D721Med (cell line): ENCODE measurements around the gene BTRC.
A peak's percentile ranks its signal among the peaks of the same experiment; 100 is the strongest.

Experiments used
- DNase-seq: peaks from one replicate; pipeline ENCODE4 v3.0.0; 2011; ENCODE audit warnings: low spot score; ENCODE audit not compliant: insufficient read length
- FAIRE-seq: peaks from 2 replicates; lab custom pipeline; 2011; peaks lifted over from hg19 to GRCh38; lab: Jason Lieb, UNC
- CTCF ChIP-seq: IDR thresholded peaks from 2 replicates; pipeline ENCODE4 v1.5.1; 2012; ENCODE audit warnings: mild to moderate bottlenecking, control low read depth; ENCODE audit not compliant: insufficient read depth; ENCODE audit errors: missing control alignments

BTRC gene

GRCh38 chr10:101569622-101570427 lies 215.9 kb downstream of the BTRC start:
- DNase-seq = peak; percentile 88
- no peak for FAIRE-seq
- TF ChIP-seq CTCF = peak; percentile 63

GRCh38 chr10:101570428-101571270 lies 216.7 kb downstream of the BTRC start:
- no peak for FAIRE-seq
- TF ChIP-seq CTCF = peak; percentile 2
- DNase-seq = no peak

GRCh38 chr10:101571271-101571925 lies 217.4 kb downstream of the BTRC start:
- no peak for TF ChIP-seq CTCF
- FAIRE-seq (no peak), DNase-seq (no peak)

- no peak for DNase-seq
- TF ChIP-seq CTCF = no peak
- FAIRE-seq = no peak
These were observed 218.2 kb downstream of the BTRC start for GRCh38 chr10:101572126-101572525.

- no peak for TF ChIP-seq CTCF
- DNase-seq (no peak), FAIRE-seq (no peak)
These were observed 218.8 kb downstream of the BTRC start for GRCh38 chr10:101572785-101573184.

GRCh38 chr10:101573885-101574753 lies 220.2 kb downstream of the BTRC start:
- TF ChIP-seq CTCF = no peak
- FAIRE-seq (no peak), DNase-seq (no peak)
